Lower lobe of right lung (tissue), 2 donors: Measurements from ENCODE around the gene DOHH. TPM values are rescaled to one million over a fixed set of nuclear protein-coding genes. Genes with fewer than 3 reads are reported as not detected.
A peak's percentile ranks its signal among the peaks of the same experiment; 100 is the strongest.

Source experiments
- ATAC-seq, 2 donors: fragments of 200-7000 bp; cut with Tn5 transposase; one replicate each; pipeline ENCODE4 v1.9.1; 2020 to 2022; ENCODE audit warnings: mild to moderate bottlenecking in 2 of 2, moderate library complexity in 2 of 2
- DNase-seq: peaks from one replicate; pipeline ENCODE4 v3.0.0-alpha.2; 2020
- H3K27ac ChIP-seq: fragments of 200-600 bp; one replicate; pipeline ENCODE4 v1.8.0; 2022
- H3K27me3 ChIP-seq: fragments of 200-600 bp; one replicate; pipeline ENCODE4 v1.8.0; 2022; ENCODE audit warnings: low read depth
- H3K36me3 ChIP-seq: fragments of 200-600 bp; one replicate; pipeline ENCODE4 v1.8.0; 2022; ENCODE audit warnings: mild to moderate bottlenecking
- H3K4me1 ChIP-seq: fragments of 200-600 bp; one replicate; pipeline ENCODE4 v1.8.0; 2022
- H3K4me3 ChIP-seq: fragments of 200-600 bp; one replicate; pipeline ENCODE4 v1.8.0; 2022; ENCODE audit warnings: mild to moderate bottlenecking
- H3K9me3 ChIP-seq: fragments of 200-600 bp; one replicate; pipeline ENCODE4 v1.8.0; 2022
- intact Hi-C: fragments of 100-400 bp; cut with DNase I; formaldehyde crosslinking; loops from one replicate; pipeline ENCODE4 v1.11.0; 2022
- total RNA-seq: library from RNA; stranded (reverse); fragmentation: NEBNext Ultra II Directional; extraction: Animal tissue kit (Norgen Biotek cat#: 25700); gene quantifications from one replicate; pipeline ENCODE4 v1.2.1, GENCODE V29; 2021
- TF ChIP-seq, protein P1 (sequence below): fragments of 200-600 bp; IDR thresholded peaks from one replicate; pipeline ENCODE4 v1.8.0; 2022; ENCODE audit warnings: antibody characterized with exemption, mild to moderate bottlenecking
- donor health status: DM: no; HTN: yes; CAD: no; lungs with severe emphysema.

Gene DOHH
- total RNA-seq, 1 donor from 2014 or later: 9.9 TPM

- TF ChIP-seq, protein P1, sequence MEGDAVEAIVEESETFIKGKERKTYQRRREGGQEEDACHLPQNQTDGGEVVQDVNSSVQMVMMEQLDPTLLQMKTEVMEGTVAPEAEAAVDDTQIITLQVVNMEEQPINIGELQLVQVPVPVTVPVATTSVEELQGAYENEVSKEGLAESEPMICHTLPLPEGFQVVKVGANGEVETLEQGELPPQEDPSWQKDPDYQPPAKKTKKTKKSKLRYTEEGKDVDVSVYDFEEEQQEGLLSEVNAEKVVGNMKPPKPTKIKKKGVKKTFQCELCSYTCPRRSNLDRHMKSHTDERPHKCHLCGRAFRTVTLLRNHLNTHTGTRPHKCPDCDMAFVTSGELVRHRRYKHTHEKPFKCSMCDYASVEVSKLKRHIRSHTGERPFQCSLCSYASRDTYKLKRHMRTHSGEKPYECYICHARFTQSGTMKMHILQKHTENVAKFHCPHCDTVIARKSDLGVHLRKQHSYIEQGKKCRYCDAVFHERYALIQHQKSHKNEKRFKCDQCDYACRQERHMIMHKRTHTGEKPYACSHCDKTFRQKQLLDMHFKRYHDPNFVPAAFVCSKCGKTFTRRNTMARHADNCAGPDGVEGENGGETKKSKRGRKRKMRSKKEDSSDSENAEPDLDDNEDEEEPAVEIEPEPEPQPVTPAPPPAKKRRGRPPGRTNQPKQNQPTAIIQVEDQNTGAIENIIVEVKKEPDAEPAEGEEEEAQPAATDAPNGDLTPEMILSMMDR: no peak
- no peaks in the 10 kb centered on the region for H3K36me3 ChIP-seq
- no peak overlapping the region for H3K27ac ChIP-seq
- no peaks in the 10 kb centered on the region for H3K27me3 ChIP-seq
- ATAC-seq (no peak), DNase-seq (no peak)
- no peaks in the 10 kb centered on the region for H3K9me3 ChIP-seq
- peaks cover 11% of the 10 kb centered on the region for H3K4me1 ChIP-seq
- intact Hi-C loops: no loop called here
- no peak overlapping the region for H3K4me3 ChIP-seq
These were observed 1.3 kb upstream of the DOHH start for GRCh38 chr19:3501780-3502179.

GRCh38 chr19:3499738-3500428 is 591 bp downstream of the DOHH start:
- Histone ChIP-seq H3K9me3 (no peaks in the 10 kb centered on the region), H3K27me3 (no peaks in the 10 kb centered on the region), H3K4me1 (peaks cover 11% of the 10 kb centered on the region), H3K36me3 (peaks cover 18% of the 10 kb centered on the region), H3K4me3 (peak overlapping the region; percentile 100), H3K27ac (peak overlapping the region; percentile 99)
- ATAC-seq (peak; percentile 9 to 15), DNase-seq (no peak)
- TF ChIP-seq, protein P1: no peak
- intact Hi-C loops: no loop called here

GRCh38 chr19:3497757-3498520 is 2.5 kb downstream of the DOHH start:
- no peak overlapping the region for H3K4me3 ChIP-seq
- TF ChIP-seq, protein P1: no peak
- intact Hi-C loops: no loop called here
- DNase-seq (no peak), ATAC-seq (no peak)
- no peaks in the 10 kb centered on the region for H3K27me3 ChIP-seq
- no peaks in the 10 kb centered on the region for H3K9me3 ChIP-seq
- H3K4me1 ChIP-seq: peaks cover 11% of the 10 kb centered on the region
- peaks cover 36% of the 10 kb centered on the region for H3K36me3 ChIP-seq
- no peak overlapping the region for H3K27ac ChIP-seq

GRCh38 chr19:3496392-3497273 is 3.8 kb downstream of the DOHH start:
- Histone ChIP-seq H3K27me3 (no peaks in the 10 kb centered on the region), H3K4me3 (no peak overlapping the region)
- DNase-seq: no peak

DNA sequence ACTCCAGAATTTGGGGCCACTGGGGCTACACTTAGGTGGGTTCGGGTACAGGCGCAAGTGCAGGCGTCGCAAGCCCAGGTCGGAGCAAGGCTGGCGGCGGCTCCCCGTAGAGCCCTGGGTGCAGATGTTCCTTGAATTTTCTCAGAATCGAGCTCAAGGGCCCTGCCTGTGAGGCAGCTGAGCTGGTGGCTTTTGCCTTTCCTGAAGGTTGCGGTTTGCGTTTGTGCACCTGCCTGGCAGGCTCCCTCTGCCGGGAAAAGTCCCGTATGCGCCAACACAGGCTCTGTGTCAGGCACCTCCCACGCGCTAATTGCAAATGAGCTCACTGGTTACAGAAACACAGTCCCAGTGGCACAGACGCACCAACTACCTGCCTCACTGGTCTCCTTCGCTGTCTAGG is 5.9 kb downstream of the DOHH start:
- Histone ChIP-seq H3K4me3 (no peak overlapping the region), H3K27ac (no peak overlapping the region), H3K9me3 (no peaks in the 10 kb centered on the region), H3K27me3 (no peaks in the 10 kb centered on the region), H3K36me3 (peaks cover 59% of the 10 kb centered on the region), H3K4me1 (peaks cover 2% of the 10 kb centered on the region)
- intact Hi-C loops: no loop called here
- TF ChIP-seq, protein P1: no peak
- DNase-seq (no peak), ATAC-seq (no peak)

More at GRCh38 chr19:3496392-3497273, 3.8 kb downstream of the DOHH start:
- Histone ChIP-seq H3K9me3 (no peaks in the 10 kb centered on the region), H3K4me1 (peaks cover 11% of the 10 kb centered on the region), H3K27ac (no peak overlapping the region), H3K36me3 (peaks cover 49% of the 10 kb centered on the region)
- TF ChIP-seq, protein P1: no peak
- no peak for ATAC-seq
- intact Hi-C loops: no loop called here
